ENCODE data around the gene CACNA1E. TPM values are rescaled to one million over a fixed set of nuclear protein-coding genes. Genes with fewer than 3 reads are reported as not detected.

The CACNA1E gene
- total and polyA plus RNA-seq, 10 donors: 0.02 to 6.1 (median 1.2) TPM

DNA sequence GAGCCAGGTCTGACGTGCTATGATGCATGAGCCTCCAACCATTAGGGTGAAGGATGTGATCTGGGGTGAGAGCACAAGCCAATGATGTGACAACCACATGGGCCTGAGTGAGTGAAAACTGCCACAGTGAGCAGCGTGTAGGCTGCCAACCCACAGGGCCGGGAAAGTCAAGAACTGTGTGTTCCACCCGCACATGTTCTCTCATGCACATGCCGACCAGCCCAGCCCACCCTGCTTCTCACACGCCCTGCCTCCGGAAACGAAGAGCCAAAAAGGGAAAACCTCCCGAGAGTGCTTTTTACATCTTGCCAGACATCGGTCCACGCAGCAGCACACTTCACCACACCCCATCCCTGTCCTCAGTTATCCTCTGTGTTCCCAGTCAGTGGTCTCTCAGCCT, 197.0 kb downstream of the CACNA1E start:
- Histone ChIP-seq H3K4me1 (no peaks in the 10 kb centered on the region), H3K27ac (no peak overlapping the region), H3K4me3 (no peak overlapping the region), H3K36me3 (no peaks in the 10 kb centered on the region), H3K27me3 (replicated peaks in 1 of 7) (peaks cover 0 to 9% (median 0%) of the 10 kb centered on the region in 7 donors), H3K9me3 (no peaks in the 10 kb centered on the region)
- WGBS, 5 donors: 86 to 95% (median 89%) methylated on average over 11 of the region's 11 CpGs
- DNase-seq: no peak
- TF ChIP-seq POLR2AphosphoS5 (IDR thresholded peaks at IDR 0.05): no peak
- no peak for TF ChIP-seq CTCF (IDR thresholded peaks at IDR 0.05 in 8 of 11, conservative IDR thresholded peaks at IDR 0.05 in 3 of 11)
- no peak for TF ChIP-seq POLR2A (IDR thresholded peaks at IDR 0.05)
- intact Hi-C loops (cut with DNase I; ENCODE audit: low total_unique reads): no loop called here

GRCh38 chr1:181680871-181681270, 197.6 kb downstream of the CACNA1E start:
- WGBS, 5 donors: 63 to 72% (median 69%) methylated on average over 7 of the region's 7 CpGs
- DNase-seq: no peak
- intact Hi-C loops (cut with DNase I; ENCODE audit: low total_unique reads): no loop called here
- Histone ChIP-seq H3K36me3 (no peaks in the 10 kb centered on the region), H3K4me1 (no peaks in the 10 kb centered on the region), H3K9me3 (no peaks in the 10 kb centered on the region), H3K27ac (no peak overlapping the region), H3K4me3 (no peak overlapping the region), H3K27me3 (replicated peaks in 1 of 7) (peaks cover 0 to 6% (median 0%) of the 10 kb centered on the region in 7 donors)
- no peak for TF ChIP-seq POLR2A (IDR thresholded peaks at IDR 0.05)
- TF ChIP-seq CTCF (IDR thresholded peaks at IDR 0.05 in 8 of 11, conservative IDR thresholded peaks at IDR 0.05 in 3 of 11): no peak
- no peak for TF ChIP-seq POLR2AphosphoS5 (IDR thresholded peaks at IDR 0.05)

DNA sequence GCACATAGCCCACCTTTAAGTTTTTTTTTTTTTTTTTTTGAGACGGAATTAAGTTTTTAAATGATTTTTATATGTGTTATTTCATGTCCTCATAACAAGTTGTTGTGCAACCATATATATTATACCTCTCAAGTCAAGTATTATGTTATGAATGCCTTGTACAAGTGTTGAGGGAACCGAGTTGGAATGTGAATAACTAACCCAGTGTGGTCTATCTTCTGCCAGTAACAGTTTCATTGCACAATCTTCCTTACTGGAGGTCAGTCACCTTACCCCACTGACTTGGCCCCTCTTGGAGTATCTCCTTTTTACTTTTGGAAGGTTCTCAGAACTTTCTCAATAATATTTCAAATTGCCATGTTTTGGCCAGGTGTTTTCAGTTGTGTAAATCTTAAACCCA, 201.9 kb downstream of the CACNA1E start:
- no peak for TF ChIP-seq POLR2AphosphoS5 (IDR thresholded peaks at IDR 0.05)
- TF ChIP-seq POLR2A (IDR thresholded peaks at IDR 0.05): no peak
- no peak for TF ChIP-seq CTCF (IDR thresholded peaks at IDR 0.05 in 8 of 11, conservative IDR thresholded peaks at IDR 0.05 in 3 of 11)
- no peak for DNase-seq
- Histone ChIP-seq H3K4me1 (no peaks in the 10 kb centered on the region), H3K36me3 (no peaks in the 10 kb centered on the region), H3K27me3 (replicated peaks in 1 of 7) (peaks cover 0 to 6% (median 0%) of the 10 kb centered on the region in 7 donors), H3K4me3 (no peak overlapping the region), H3K9me3 (no peaks in the 10 kb centered on the region), H3K27ac (no peak overlapping the region)
- 70 to 82% (median 81%) methylated on average over 2 of the region's 2 CpGs for WGBS, 5 donors
- intact Hi-C loops (cut with DNase I; ENCODE audit: low total_unique reads): no loop called here

GRCh38 chr1:181701891-181702290, 218.6 kb downstream of the CACNA1E start:
- Histone ChIP-seq H3K4me1 (no peaks in the 10 kb centered on the region), H3K27ac (no peak overlapping the region), H3K27me3 (replicated peaks in 1 of 7) (peaks cover 0 to 14% (median 0%) of the 10 kb centered on the region in 7 donors), H3K4me3 (no peak overlapping the region), H3K36me3 (no peaks in the 10 kb centered on the region), H3K9me3 (no peaks in the 10 kb centered on the region)
- no peak for DNase-seq
- 28 to 63% (median 50%) methylated on average over 1 of the region's 1 CpG for WGBS, 5 donors
- intact Hi-C loops (cut with DNase I; ENCODE audit: low total_unique reads): no loop called here
- no peak for TF ChIP-seq POLR2A (IDR thresholded peaks at IDR 0.05)
- TF ChIP-seq POLR2AphosphoS5 (IDR thresholded peaks at IDR 0.05): no peak
- TF ChIP-seq CTCF (IDR thresholded peaks at IDR 0.05 in 8 of 11, conservative IDR thresholded peaks at IDR 0.05 in 3 of 11): no peak

Data from spleen (tissue), 11 donors.